ENCODE data around the gene PRKAG2.

Gene PRKAG2

GRCh38 chr7:151608031-151608551 is 268.8 kb downstream of the PRKAG2 start:
- no peak for TF ChIP-seq POLR2AphosphoS5 (IDR thresholded peaks at IDR 0.05; ENCODE audit: low read depth, low read length)
- DNase-seq (ENCODE audit: insufficient read length, low spot score) (no peak), FAIRE-seq (no peak)

GRCh38 chr7:151607464-151607867 is 269.4 kb downstream of the PRKAG2 start:
- no peak for FAIRE-seq
- TF ChIP-seq POU2F2 (IDR thresholded peaks at IDR 0.05; ENCODE audit: low read depth, low read length) (no peak), POLR2AphosphoS5 (IDR thresholded peaks at IDR 0.05; ENCODE audit: low read depth, low read length) (no peak), PAX5 (IDR thresholded peaks at IDR 0.05; ENCODE audit: insufficient read depth, low read length, severe bottlenecking) (no peak), SPI1 (IDR thresholded peaks at IDR 0.05; ENCODE audit: low read depth, low read length) (no peak), TAF1 (IDR thresholded peaks at IDR 0.05; ENCODE audit: low read depth, low read length) (no peak), POLR2A (IDR thresholded peaks at IDR 0.05; ENCODE audit: low read depth, low read length) (no peak)
- DNase-seq (ENCODE audit: insufficient read length, low spot score) = no peak

GRCh38 chr7:151603951-151604350 is 273.0 kb downstream of the PRKAG2 start:
- DNase-seq (ENCODE audit: insufficient read length, low spot score) = no peak
- TF ChIP-seq SPI1 (IDR thresholded peaks at IDR 0.05; ENCODE audit: low read depth, low read length) = no peak
- TF ChIP-seq POLR2AphosphoS5 (IDR thresholded peaks at IDR 0.05; ENCODE audit: low read depth, low read length) = no peak
- FAIRE-seq = no peak

GRCh38 chr7:151601521-151602305 is 275.2 kb downstream of the PRKAG2 start:
- no peak for TF ChIP-seq POLR2AphosphoS5 (IDR thresholded peaks at IDR 0.05; ENCODE audit: low read depth, low read length)
- TF ChIP-seq SPI1 (IDR thresholded peaks at IDR 0.05; ENCODE audit: low read depth, low read length) = no peak
- no peak for TF ChIP-seq POU2F2 (IDR thresholded peaks at IDR 0.05; ENCODE audit: low read depth, low read length)
- FAIRE-seq = no peak
- DNase-seq (ENCODE audit: insufficient read length, low spot score) = no peak

- DNase-seq (ENCODE audit: insufficient read length, low spot score) (no peak), FAIRE-seq (no peak)
- no peak for TF ChIP-seq POLR2AphosphoS5 (IDR thresholded peaks at IDR 0.05; ENCODE audit: low read depth, low read length)
- TF ChIP-seq POU2F2 (IDR thresholded peaks at IDR 0.05; ENCODE audit: low read depth, low read length) = no peak
- no peak for TF ChIP-seq SPI1 (IDR thresholded peaks at IDR 0.05; ENCODE audit: low read depth, low read length)
- TF ChIP-seq PAX5 (IDR thresholded peaks at IDR 0.05; ENCODE audit: insufficient read depth, low read length, severe bottlenecking) = no peak
Observed at GRCh38 chr7:151600331-151600730, 276.6 kb downstream of the PRKAG2 start.

GRCh38 chr7:151599401-151600227 is 277.3 kb downstream of the PRKAG2 start:
- DNase-seq (ENCODE audit: insufficient read length, low spot score) = no peak
- FAIRE-seq = no peak
- TF ChIP-seq SPI1 (IDR thresholded peaks at IDR 0.05; ENCODE audit: low read depth, low read length) = no peak
- TF ChIP-seq PAX5 (IDR thresholded peaks at IDR 0.05; ENCODE audit: insufficient read depth, low read length, severe bottlenecking) = no peak

- FAIRE-seq = no peak
- DNase-seq (ENCODE audit: insufficient read length, low spot score) = no peak
- no peak for TF ChIP-seq POU2F2 (IDR thresholded peaks at IDR 0.05; ENCODE audit: low read depth, low read length)
- no peak for TF ChIP-seq POLR2A (IDR thresholded peaks at IDR 0.05; ENCODE audit: low read depth, low read length)
- TF ChIP-seq TAF1 (IDR thresholded peaks at IDR 0.05; ENCODE audit: low read depth, low read length) = no peak
- no peak for TF ChIP-seq SPI1 (IDR thresholded peaks at IDR 0.05; ENCODE audit: low read depth, low read length)
- TF ChIP-seq PAX5 (IDR thresholded peaks at IDR 0.05; ENCODE audit: insufficient read depth, low read length, severe bottlenecking) = no peak
- no peak for TF ChIP-seq POLR2AphosphoS5 (IDR thresholded peaks at IDR 0.05; ENCODE audit: low read depth, low read length)
Observed at GRCh38 chr7:151597541-151598444, 279.1 kb downstream of the PRKAG2 start.

- DNase-seq (ENCODE audit: insufficient read length, low spot score) (no peak), FAIRE-seq (no peak)
- TF ChIP-seq TAF1 (IDR thresholded peaks at IDR 0.05; ENCODE audit: low read depth, low read length) = no peak
- TF ChIP-seq PAX5 (IDR thresholded peaks at IDR 0.05; ENCODE audit: insufficient read depth, low read length, severe bottlenecking) = no peak
- no peak for TF ChIP-seq SPI1 (IDR thresholded peaks at IDR 0.05; ENCODE audit: low read depth, low read length)
- TF ChIP-seq POLR2AphosphoS5 (IDR thresholded peaks at IDR 0.05; ENCODE audit: low read depth, low read length) = no peak
- no peak for TF ChIP-seq POLR2A (IDR thresholded peaks at IDR 0.05; ENCODE audit: low read depth, low read length)
- TF ChIP-seq POU2F2 (IDR thresholded peaks at IDR 0.05; ENCODE audit: low read depth, low read length) = no peak
Observed at GRCh38 chr7:151595702-151596350, 281.1 kb downstream of the PRKAG2 start.

GRCh38 chr7:151592868-151593486 is 283.9 kb downstream of the PRKAG2 start:
- TF ChIP-seq POLR2A (IDR thresholded peaks at IDR 0.05; ENCODE audit: low read depth, low read length) (no peak), SPI1 (IDR thresholded peaks at IDR 0.05; ENCODE audit: low read depth, low read length) (no peak), TAF1 (IDR thresholded peaks at IDR 0.05; ENCODE audit: low read depth, low read length) (no peak), PAX5 (IDR thresholded peaks at IDR 0.05; ENCODE audit: insufficient read depth, low read length, severe bottlenecking) (no peak), POLR2AphosphoS5 (IDR thresholded peaks at IDR 0.05; ENCODE audit: low read depth, low read length) (no peak), POU2F2 (IDR thresholded peaks at IDR 0.05; ENCODE audit: low read depth, low read length) (no peak)
- FAIRE-seq = no peak
- DNase-seq (ENCODE audit: insufficient read length, low spot score) = no peak

Data from GM12891 (cell line).